Measurements from ENCODE around the gene TRIM62.

Gene TRIM62

GRCh38 chr1:33173091-33173490 lies 8.8 kb downstream of the TRIM62 start:
- H3K36me3 Mint-ChIP-seq (ENCODE audit: low read depth): peaks cover 1% of the 10 kb centered on the region
- intact Hi-C loops (cut with micrococcal nuclease): no loop called here
- no peaks in the 10 kb centered on the region for H3K4me1 Mint-ChIP-seq (ENCODE audit: low read depth)
- H3K9me3 Mint-ChIP-seq: no peaks in the 10 kb centered on the region
- H3K4me3 Mint-ChIP-seq: no peak overlapping the region
- no peak overlapping the region for H3K27ac Mint-ChIP-seq
- no peaks in the 10 kb centered on the region for H3K27me3 Mint-ChIP-seq

- no peaks in the 10 kb centered on the region for H3K4me1 Mint-ChIP-seq (ENCODE audit: low read depth)
- H3K36me3 Mint-ChIP-seq (ENCODE audit: low read depth): peaks cover 9% of the 10 kb centered on the region
- no peak overlapping the region for H3K27ac Mint-ChIP-seq
- no peak overlapping the region for H3K4me3 Mint-ChIP-seq
- intact Hi-C loops (cut with micrococcal nuclease): no loop called here
- H3K9me3 Mint-ChIP-seq: no peaks in the 10 kb centered on the region
- H3K27me3 Mint-ChIP-seq: no peaks in the 10 kb centered on the region
Observed at GRCh38 chr1:33171977-33172813, 9.6 kb downstream of the TRIM62 start.

GRCh38 chr1:33170351-33171274 lies 11.2 kb downstream of the TRIM62 start:
- H3K4me1 Mint-ChIP-seq (ENCODE audit: low read depth): no peaks in the 10 kb centered on the region
- no peak overlapping the region for H3K27ac Mint-ChIP-seq
- peaks cover 16% of the 10 kb centered on the region for H3K36me3 Mint-ChIP-seq (ENCODE audit: low read depth)
- H3K9me3 Mint-ChIP-seq: no peaks in the 10 kb centered on the region
- no peak overlapping the region for H3K4me3 Mint-ChIP-seq
- intact Hi-C loops (cut with micrococcal nuclease): no loop called here
- no peaks in the 10 kb centered on the region for H3K27me3 Mint-ChIP-seq

- Mint-ChIP-seq H3K27ac (no peak overlapping the region), H3K9me3 (no peaks in the 10 kb centered on the region), H3K4me3 (no peak overlapping the region), H3K27me3 (no peaks in the 10 kb centered on the region), H3K4me1 (ENCODE audit: low read depth) (no peaks in the 10 kb centered on the region), H3K36me3 (ENCODE audit: low read depth) (peaks cover 22% of the 10 kb centered on the region)
- intact Hi-C loops (cut with micrococcal nuclease): no loop called here
Observed at GRCh38 chr1:33169290-33170055, 12.4 kb downstream of the TRIM62 start.

- Mint-ChIP-seq H3K27ac (no peak overlapping the region), H3K4me1 (ENCODE audit: low read depth) (no peaks in the 10 kb centered on the region), H3K27me3 (no peaks in the 10 kb centered on the region), H3K9me3 (no peaks in the 10 kb centered on the region), H3K36me3 (ENCODE audit: low read depth) (peaks cover 29% of the 10 kb centered on the region), H3K4me3 (no peak overlapping the region)
- intact Hi-C loops (cut with micrococcal nuclease): no loop called here
Observed at GRCh38 chr1:33168556-33169289, 13.1 kb downstream of the TRIM62 start.

GRCh38 chr1:33167650-33168447 lies 14.0 kb downstream of the TRIM62 start:
- Mint-ChIP-seq H3K4me1 (ENCODE audit: low read depth) (no peaks in the 10 kb centered on the region), H3K9me3 (no peaks in the 10 kb centered on the region), H3K4me3 (no peak overlapping the region), H3K36me3 (ENCODE audit: low read depth) (peaks cover 33% of the 10 kb centered on the region), H3K27ac (no peak overlapping the region), H3K27me3 (no peaks in the 10 kb centered on the region)
- intact Hi-C loops (cut with micrococcal nuclease): no loop called here

- Mint-ChIP-seq H3K4me1 (ENCODE audit: low read depth) (no peaks in the 10 kb centered on the region), H3K36me3 (ENCODE audit: low read depth) (peaks cover 33% of the 10 kb centered on the region), H3K9me3 (no peaks in the 10 kb centered on the region), H3K4me3 (no peak overlapping the region), H3K27me3 (peaks cover 5% of the 10 kb centered on the region), H3K27ac (no peak overlapping the region)
- intact Hi-C loops (cut with micrococcal nuclease): no loop called here
Observed at GRCh38 chr1:33165809-33166208, 16.0 kb downstream of the TRIM62 start.

- peaks cover 33% of the 10 kb centered on the region for H3K36me3 Mint-ChIP-seq (ENCODE audit: low read depth)
- intact Hi-C loops (cut with micrococcal nuclease): no loop called here
- peaks cover 5% of the 10 kb centered on the region for H3K27me3 Mint-ChIP-seq
- no peak overlapping the region for H3K27ac Mint-ChIP-seq
- no peaks in the 10 kb centered on the region for H3K9me3 Mint-ChIP-seq
- no peaks in the 10 kb centered on the region for H3K4me1 Mint-ChIP-seq (ENCODE audit: low read depth)
- no peak overlapping the region for H3K4me3 Mint-ChIP-seq
Observed at GRCh38 chr1:33165209-33165608, 16.6 kb downstream of the TRIM62 start.

- Mint-ChIP-seq H3K27ac (no peak overlapping the region), H3K9me3 (no peaks in the 10 kb centered on the region), H3K4me1 (ENCODE audit: low read depth) (no peaks in the 10 kb centered on the region), H3K27me3 (peaks cover 5% of the 10 kb centered on the region), H3K4me3 (no peak overlapping the region), H3K36me3 (ENCODE audit: low read depth) (peaks cover 42% of the 10 kb centered on the region)
- intact Hi-C loops (cut with micrococcal nuclease): no loop called here
Observed at GRCh38 chr1:33163621-33164519, 18.0 kb downstream of the TRIM62 start.

- Mint-ChIP-seq H3K4me1 (ENCODE audit: low read depth) (no peaks in the 10 kb centered on the region), H3K9me3 (no peaks in the 10 kb centered on the region), H3K36me3 (ENCODE audit: low read depth) (peaks cover 46% of the 10 kb centered on the region), H3K27ac (no peak overlapping the region), H3K4me3 (no peak overlapping the region), H3K27me3 (peaks cover 5% of the 10 kb centered on the region)
- intact Hi-C loops (cut with micrococcal nuclease): no loop called here
Observed at GRCh38 chr1:33162141-33162540, 19.7 kb downstream of the TRIM62 start.

- intact Hi-C loops (cut with micrococcal nuclease): no loop called here
- Mint-ChIP-seq H3K36me3 (ENCODE audit: low read depth) (peaks cover 45% of the 10 kb centered on the region), H3K27ac (no peak overlapping the region), H3K4me3 (no peak overlapping the region), H3K4me1 (ENCODE audit: low read depth) (peaks cover 4% of the 10 kb centered on the region), H3K27me3 (peaks cover 5% of the 10 kb centered on the region), H3K9me3 (no peaks in the 10 kb centered on the region)
Observed at GRCh38 chr1:33161061-33161681, 20.7 kb downstream of the TRIM62 start.

GRCh38 chr1:33159577-33159976 lies 22.3 kb downstream of the TRIM62 start:
- Mint-ChIP-seq H3K36me3 (ENCODE audit: low read depth) (peaks cover 38% of the 10 kb centered on the region), H3K27me3 (peaks cover 5% of the 10 kb centered on the region), H3K9me3 (no peaks in the 10 kb centered on the region), H3K4me3 (no peak overlapping the region), H3K27ac (no peak overlapping the region), H3K4me1 (ENCODE audit: low read depth) (peaks cover 8% of the 10 kb centered on the region)
- intact Hi-C loops (cut with micrococcal nuclease): no loop called here
